ENCODE data around the gene LYL1. TPM values are rescaled to one million over a fixed set of nuclear protein-coding genes. Genes with fewer than 3 reads are reported as not detected.

LYL1 gene
- total and polyA plus RNA-seq, 2 donors (not counting 3 experiments of a cell fraction or from before 2014, with no cell fraction given): 74.4 to 87.3 TPM

DNA sequence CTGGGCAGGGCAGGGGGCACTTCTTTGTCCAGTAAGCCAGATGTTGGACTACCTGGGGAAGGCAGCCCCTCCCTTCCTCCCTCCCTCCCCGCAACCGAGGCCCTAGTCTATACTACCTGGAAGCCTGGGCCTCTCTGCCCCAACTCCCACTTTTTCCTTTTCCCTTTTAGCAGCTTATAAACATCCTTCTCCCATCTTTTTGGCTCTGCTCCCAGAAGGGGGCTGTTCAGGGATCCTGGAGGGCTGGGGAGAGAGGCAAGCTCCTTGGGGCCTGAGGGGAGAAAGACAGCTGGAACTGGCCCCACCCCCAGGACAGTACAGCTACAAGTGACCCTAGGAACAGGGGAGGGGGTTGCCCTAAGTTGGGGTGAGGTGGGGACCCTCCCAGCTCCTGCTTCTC lies 44.9 kb downstream of the LYL1 start:
- DNase-seq (ENCODE audit: low read depth, low spot score) (peak; percentile 44), FAIRE-seq (no peak)
- dilution Hi-C loops (cut with MboI; ENCODE audit: extremely low pct_ligation_motif_present, low sequenced_read_pairs) (no loop called here), intact Hi-C loops (cut with micrococcal nuclease) (loop anchor here (1.0 kb wide), 1 partner anchor 74 kb away; no protein-coding TSS in a partner anchor)
- Histone ChIP-seq H3K79me2 (ENCODE audit: control insufficient read depth, insufficient read depth, low read length) (no peaks in the 10 kb centered on the region), H3K27ac (ENCODE audit: insufficient read depth, low read depth, low read length) (no peak overlapping the region), H3K4me3 (replicated peaks in 1 of 3; ENCODE audit: insufficient read depth in 1 of 3, low read depth in 1 of 3, low read length in 3 of 3) (no peak overlapping the region), H3K9me3 (replicated peaks; ENCODE audit: control insufficient read depth, insufficient read depth, low read length) (no peaks in the 10 kb centered on the region), H3K9me1 (replicated peaks; ENCODE audit: control insufficient read depth, extremely low read depth, insufficient read depth, low read length) (no peaks in the 10 kb centered on the region), H3K4me1 (ENCODE audit: control insufficient read depth, extremely low read depth, insufficient read depth, low read length) (peaks cover 58% of the 10 kb centered on the region), H3K4me2 (ENCODE audit: insufficient read depth, low read length) (no peak overlapping the region), H3K9ac (replicated peaks; ENCODE audit: extremely low read depth, insufficient read depth, low read length) (no peak overlapping the region), H3K36me3 (ENCODE audit: control insufficient read depth in 2 of 2, extremely low read depth in 1 of 2, insufficient read depth in 2 of 2, low read length in 2 of 2) (no peaks in the 10 kb centered on the region), H3K27me3 (ENCODE audit: control insufficient read depth in 2 of 2, insufficient read depth in 2 of 2, low read length in 2 of 2) (no peaks in the 10 kb centered on the region), H2AFZ (ENCODE audit: low read depth, low read length) (no peak overlapping the region), H4K20me1 (replicated peaks; ENCODE audit: control insufficient read depth, extremely low read depth, insufficient read depth, low read length) (no peaks in the 10 kb centered on the region)
- TF ChIP-seq GATA2 (IDR thresholded peaks at IDR 0.05; ENCODE audit: insufficient read depth, insufficient read length, low read depth, low read length): no peak
- TF ChIP-seq POLR2A (IDR thresholded peaks at IDR 0.05; ENCODE audit: low read depth, low read length): no peak
- TF ChIP-seq, protein P1, sequence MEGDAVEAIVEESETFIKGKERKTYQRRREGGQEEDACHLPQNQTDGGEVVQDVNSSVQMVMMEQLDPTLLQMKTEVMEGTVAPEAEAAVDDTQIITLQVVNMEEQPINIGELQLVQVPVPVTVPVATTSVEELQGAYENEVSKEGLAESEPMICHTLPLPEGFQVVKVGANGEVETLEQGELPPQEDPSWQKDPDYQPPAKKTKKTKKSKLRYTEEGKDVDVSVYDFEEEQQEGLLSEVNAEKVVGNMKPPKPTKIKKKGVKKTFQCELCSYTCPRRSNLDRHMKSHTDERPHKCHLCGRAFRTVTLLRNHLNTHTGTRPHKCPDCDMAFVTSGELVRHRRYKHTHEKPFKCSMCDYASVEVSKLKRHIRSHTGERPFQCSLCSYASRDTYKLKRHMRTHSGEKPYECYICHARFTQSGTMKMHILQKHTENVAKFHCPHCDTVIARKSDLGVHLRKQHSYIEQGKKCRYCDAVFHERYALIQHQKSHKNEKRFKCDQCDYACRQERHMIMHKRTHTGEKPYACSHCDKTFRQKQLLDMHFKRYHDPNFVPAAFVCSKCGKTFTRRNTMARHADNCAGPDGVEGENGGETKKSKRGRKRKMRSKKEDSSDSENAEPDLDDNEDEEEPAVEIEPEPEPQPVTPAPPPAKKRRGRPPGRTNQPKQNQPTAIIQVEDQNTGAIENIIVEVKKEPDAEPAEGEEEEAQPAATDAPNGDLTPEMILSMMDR (IDR thresholded peaks at IDR 0.05; ENCODE audit: extremely low read depth in 1 of 2, insufficient read depth in 1 of 2, low read depth in 1 of 2, low read length in 2 of 2): no peak
- no peak for TF ChIP-seq MYC (IDR thresholded peaks at IDR 0.05; ENCODE audit: low read depth, low read length)
- TF ChIP-seq, protein P2, sequence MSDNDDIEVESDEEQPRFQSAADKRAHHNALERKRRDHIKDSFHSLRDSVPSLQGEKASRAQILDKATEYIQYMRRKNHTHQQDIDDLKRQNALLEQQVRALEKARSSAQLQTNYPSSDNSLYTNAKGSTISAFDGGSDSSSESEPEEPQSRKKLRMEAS (IDR thresholded peaks at IDR 0.05; ENCODE audit: insufficient read depth, insufficient read length): no peak
- no peak for TF ChIP-seq EZH2 (IDR thresholded peaks at IDR 0.05; ENCODE audit: borderline replicate concordance, low read depth, low read length, severe bottlenecking)
- TF ChIP-seq FOS (IDR thresholded peaks at IDR 0.05; ENCODE audit: borderline replicate concordance, insufficient read depth, low read length): no peak
- no peak for TF ChIP-seq JUN (IDR thresholded peaks at IDR 0.05; ENCODE audit: borderline replicate concordance, insufficient read depth, insufficient read length, low read depth)
- TF ChIP-seq POLR2AphosphoS5 (IDR thresholded peaks at IDR 0.05; ENCODE audit: insufficient read depth, low read depth, low read length): no peak
- BruUV-seq (replicated peaks): no TSS peak
- ChIA-PET CTCF (interaction anchor here (1.5 to 15.7 kb wide), 5 partner anchors 16 to 92 kb away, joined by 5 to 463 read pairs (median 65); no protein-coding TSS in a partner anchor), POLR2A (no interaction called here)

All from endothelial cell of umbilical vein (primary cell).